Osteocyte (in vitro differentiated cells): ENCODE data around the gene PDZD8. TPM values are rescaled to one million over a fixed set of nuclear protein-coding genes. Genes with fewer than 3 reads are reported as not detected.
A peak's percentile ranks its signal among the peaks of the same experiment; 100 is the strongest.

Source experiments
- DNase-seq: peaks from one replicate; pipeline ENCODE4 v3.0.0; 2021; ENCODE audit warnings: mixed read lengths; ENCODE audit not compliant: unreplicated experiment; ENCODE audit errors: extremely low spot score
- H3K27ac Mint-ChIP-seq: one replicate; pipeline ENCODE4 v1.8.0; 2021; ENCODE audit warnings: mild to moderate bottlenecking, mixed read lengths; ENCODE audit not compliant: unreplicated experiment
- H3K27me3 Mint-ChIP-seq: one replicate; pipeline ENCODE4 v1.8.0; 2021; ENCODE audit warnings: mixed read lengths; ENCODE audit not compliant: unreplicated experiment
- H3K36me3 Mint-ChIP-seq: one replicate; pipeline ENCODE4 v1.8.0; 2021; ENCODE audit warnings: mixed read lengths; ENCODE audit not compliant: unreplicated experiment
- H3K4me1 Mint-ChIP-seq: one replicate; pipeline ENCODE4 v1.8.0; 2021; ENCODE audit warnings: mixed read lengths; ENCODE audit not compliant: unreplicated experiment
- H3K4me3 Mint-ChIP-seq: one replicate; pipeline ENCODE4 v1.8.0; 2021; ENCODE audit warnings: mild to moderate bottlenecking, moderate library complexity, mixed read lengths; ENCODE audit not compliant: unreplicated experiment
- H3K9me3 Mint-ChIP-seq: one replicate; pipeline ENCODE4 v1.8.0; 2021; ENCODE audit warnings: mixed read lengths; ENCODE audit not compliant: unreplicated experiment
- CTCF ChIP-seq: fragments of 200-600 bp; sonication (generic); IDR thresholded peaks from 2 replicates; pipeline ENCODE4 v1.5.0; 2021; ENCODE audit warnings: antibody characterized with exemption, mild to moderate bottlenecking, moderate library complexity
- total RNA-seq: library from RNA; stranded (reverse); gene quantifications from 2 replicates; pipeline ENCODE4 v1.2.1, GENCODE V29; 2021

The PDZD8 gene
- total RNA-seq, 1 donor from 2014 or later: 32.9 TPM

GRCh38 chr10:117390420-117390819, 15.2 kb upstream of the PDZD8 start:
- no peaks in the 10 kb centered on the region for H3K4me1 Mint-ChIP-seq
- no peak for DNase-seq
- no peak for TF ChIP-seq CTCF
- H3K36me3 Mint-ChIP-seq: no peaks in the 10 kb centered on the region
- peaks cover 54% of the 10 kb centered on the region for H3K27me3 Mint-ChIP-seq
- no peaks in the 10 kb centered on the region for H3K9me3 Mint-ChIP-seq
- H3K4me3 Mint-ChIP-seq: no peak overlapping the region
- H3K27ac Mint-ChIP-seq: no peak overlapping the region

- TF ChIP-seq CTCF: no peak
- Mint-ChIP-seq H3K4me1 (no peaks in the 10 kb centered on the region), H3K9me3 (no peaks in the 10 kb centered on the region), H3K27me3 (peaks cover 78% of the 10 kb centered on the region), H3K27ac (no peak overlapping the region), H3K36me3 (no peaks in the 10 kb centered on the region), H3K4me3 (no peak overlapping the region)
- DNase-seq: no peak
These were observed 11.6 kb upstream of the PDZD8 start for GRCh38 chr10:117386805-117387204.

- Mint-ChIP-seq H3K27me3 (peaks cover 82% of the 10 kb centered on the region), H3K9me3 (no peaks in the 10 kb centered on the region), H3K27ac (no peak overlapping the region), H3K36me3 (no peaks in the 10 kb centered on the region), H3K4me3 (no peak overlapping the region), H3K4me1 (no peaks in the 10 kb centered on the region)
- TF ChIP-seq CTCF: no peak
- no peak for DNase-seq
These were observed 7.6 kb upstream of the PDZD8 start for GRCh38 chr10:117382861-117383260.

GRCh38 chr10:117374506-117375359, 507 bp downstream of the PDZD8 start:
- DNase-seq: peak; percentile 86
- Mint-ChIP-seq H3K27ac (peak overlapping the region; percentile 78), H3K9me3 (no peaks in the 10 kb centered on the region), H3K27me3 (peaks cover 21% of the 10 kb centered on the region), H3K4me1 (peaks cover 41% of the 10 kb centered on the region), H3K36me3 (no peaks in the 10 kb centered on the region), H3K4me3 (peak overlapping the region; percentile 86)
- TF ChIP-seq CTCF: no peak

- Mint-ChIP-seq H3K36me3 (no peaks in the 10 kb centered on the region), H3K9me3 (no peaks in the 10 kb centered on the region), H3K27me3 (peaks cover 14% of the 10 kb centered on the region), H3K4me1 (peaks cover 46% of the 10 kb centered on the region), H3K27ac (peak overlapping the region; percentile 78), H3K4me3 (peak overlapping the region; percentile 86)
- TF ChIP-seq CTCF: no peak
- DNase-seq: no peak
These were observed 1.3 kb downstream of the PDZD8 start for GRCh38 chr10:117373823-117374505.
